Fibroblast of lung (primary cell): Measurements from ENCODE around the gene DDR2. TPM values are rescaled to one million over a fixed set of nuclear protein-coding genes. Genes with fewer than 3 reads are reported as not detected.

ENCODE experiments used
- DNase-seq, 2 donors: peaks; one replicate each; pipeline versions ENCODE4 v3.0.0 to v3.0.0-alpha.2; 2010; ENCODE audit warnings: low read depth in 2 of 2
- H2AFZ ChIP-seq: 2 replicates; pipeline ENCODE4 v1.5.1; 2012; ENCODE audit warnings: low read length, control low read depth, inconsistent platforms
- H3K27ac ChIP-seq: 2 replicates; pipeline ENCODE4 v1.5.1; 2011; ENCODE audit warnings: low read length, control low read depth; ENCODE audit not compliant: insufficient read depth
- H3K27me3 ChIP-seq: 2 replicates; pipeline ENCODE4 v1.5.1; 2011; ENCODE audit warnings: mild to moderate bottlenecking, low read length; ENCODE audit not compliant: control insufficient read depth, insufficient read depth
- H3K36me3 ChIP-seq: 2 replicates; pipeline ENCODE4 v1.5.1; 2011; ENCODE audit warnings: low read length; ENCODE audit not compliant: control insufficient read depth, insufficient read depth
- H3K4me1 ChIP-seq: 2 replicates; pipeline ENCODE4 v1.5.1; 2011; ENCODE audit warnings: low read length; ENCODE audit not compliant: control insufficient read depth, insufficient read depth; ENCODE audit errors: extremely low read depth
- H3K4me2 ChIP-seq: 2 replicates; pipeline ENCODE4 v1.5.1; 2011; ENCODE audit warnings: low read length, control low read depth; ENCODE audit not compliant: insufficient read depth; ENCODE audit errors: extremely low read depth
- H3K4me3 ChIP-seq, 4 experiments: fragments of 200-600 bp in 1 of 4; sonication (generic) in 1 of 4; replicated peaks in 1 of 4; 2 replicates each; pipeline ENCODE4 v1.5.1; 2011 to 2016; ENCODE audit warnings: low read length in 4 of 4, low read depth in 3 of 4, mild to moderate bottlenecking in 3 of 4, control low read depth in 2 of 4, inconsistent platforms in 1 of 4, mixed read lengths in 1 of 4; ENCODE audit not compliant: insufficient read depth in 1 of 4; ENCODE audit errors: control extremely low read depth in 1 of 4
- H3K79me2 ChIP-seq: 2 replicates; pipeline ENCODE4 v1.5.1; 2012; ENCODE audit warnings: mild to moderate bottlenecking, low read length, inconsistent platforms; ENCODE audit not compliant: control insufficient read depth, insufficient read depth
- H3K9ac ChIP-seq: 2 replicates; pipeline ENCODE4 v1.5.1; 2011; ENCODE audit warnings: mild to moderate bottlenecking, low read length, control low read depth; ENCODE audit not compliant: insufficient read depth
- H3K9me3 ChIP-seq: 2 replicates; pipeline ENCODE4 v1.5.1; 2012; ENCODE audit warnings: low read depth, low read length; ENCODE audit not compliant: control insufficient read depth, insufficient read depth
- H4K20me1 ChIP-seq: 2 replicates; pipeline ENCODE4 v1.5.1; 2011; ENCODE audit warnings: low read length; ENCODE audit not compliant: control insufficient read depth, insufficient read depth; ENCODE audit errors: extremely low read depth
- EZH2 ChIP-seq: IDR thresholded peaks from 2 replicates; pipeline ENCODE4 v1.5.1; 2012; ENCODE audit warnings: low read length, control low read depth, mild to moderate bottlenecking; ENCODE audit errors: missing control alignments
- polyA plus RNA-seq, 2 donors: library from polyadenylated mRNA; depleted of rRNA in 1 of 2; stranded (reverse) in 1 of 2; unstranded in 1 of 2; fragments of >200 nt; gene quantifications; 2 replicates each; pipeline ENCODE4 v1.2.1, GENCODE V29; 2011 to 2012; ENCODE audit warnings: missing spikeins in 1 of 2
- total RNA-seq: library from RNA; depleted of rRNA; stranded (reverse); fragments of >200 nt; gene quantifications from 2 replicates; pipeline ENCODE4 v1.2.1, GENCODE V29; 2014
- TF ChIP-seq, protein P1 (sequence below), 2 donors: IDR thresholded peaks in 1 of 2; conservative IDR thresholded peaks in 1 of 2; 1 replicate in 1 of 2; 2 replicates in 1 of 2; pipeline ENCODE4 v1.5.1; 2011 to 2012; ENCODE audit warnings: low read length in 2 of 2, control low read depth in 1 of 2, inconsistent platforms in 1 of 2, low read depth in 1 of 2, mild to moderate bottlenecking in 1 of 2

The DDR2 gene
- total and polyA plus RNA-seq, 2 donors (not counting 1 experiment from before 2014, with no cell fraction given) = 192 to 303 TPM

- Histone ChIP-seq H3K27me3 (no peaks in the 10 kb centered on the region), H3K4me3 (no peak overlapping the region), H3K36me3 (peaks cover 2% of the 10 kb centered on the region), H3K9me3 (no peaks in the 10 kb centered on the region), H3K79me2 (peaks cover 96% of the 10 kb centered on the region), H3K4me1 (peaks cover 51% of the 10 kb centered on the region), H3K9ac (no peak overlapping the region), H2AFZ (no peak overlapping the region), H3K27ac (peak overlapping the region; percentile 16), H4K20me1 (no peaks in the 10 kb centered on the region), H3K4me2 (peak overlapping the region; percentile 56)
- no peak for TF ChIP-seq EZH2
- TF ChIP-seq, protein P1, sequence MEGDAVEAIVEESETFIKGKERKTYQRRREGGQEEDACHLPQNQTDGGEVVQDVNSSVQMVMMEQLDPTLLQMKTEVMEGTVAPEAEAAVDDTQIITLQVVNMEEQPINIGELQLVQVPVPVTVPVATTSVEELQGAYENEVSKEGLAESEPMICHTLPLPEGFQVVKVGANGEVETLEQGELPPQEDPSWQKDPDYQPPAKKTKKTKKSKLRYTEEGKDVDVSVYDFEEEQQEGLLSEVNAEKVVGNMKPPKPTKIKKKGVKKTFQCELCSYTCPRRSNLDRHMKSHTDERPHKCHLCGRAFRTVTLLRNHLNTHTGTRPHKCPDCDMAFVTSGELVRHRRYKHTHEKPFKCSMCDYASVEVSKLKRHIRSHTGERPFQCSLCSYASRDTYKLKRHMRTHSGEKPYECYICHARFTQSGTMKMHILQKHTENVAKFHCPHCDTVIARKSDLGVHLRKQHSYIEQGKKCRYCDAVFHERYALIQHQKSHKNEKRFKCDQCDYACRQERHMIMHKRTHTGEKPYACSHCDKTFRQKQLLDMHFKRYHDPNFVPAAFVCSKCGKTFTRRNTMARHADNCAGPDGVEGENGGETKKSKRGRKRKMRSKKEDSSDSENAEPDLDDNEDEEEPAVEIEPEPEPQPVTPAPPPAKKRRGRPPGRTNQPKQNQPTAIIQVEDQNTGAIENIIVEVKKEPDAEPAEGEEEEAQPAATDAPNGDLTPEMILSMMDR (conservative IDR thresholded peaks at IDR 0.05 in 1 of 2, IDR thresholded peaks at IDR 0.05 in 1 of 2; ENCODE audit: low read depth in 1 of 2, low read length in 2 of 2) = no peak
- DNase-seq = no peak
These were observed 44.5 kb downstream of the DDR2 start for GRCh38 chr1:162676750-162677149.

- H3K4me2 ChIP-seq = peak overlapping the region; percentile 40
- no peak overlapping the region for H3K27ac ChIP-seq
- no peak for DNase-seq
- H3K36me3 ChIP-seq = peaks cover 2% of the 10 kb centered on the region
- peaks cover 44% of the 10 kb centered on the region for H3K4me1 ChIP-seq
- no peaks in the 10 kb centered on the region for H3K9me3 ChIP-seq
- no peaks in the 10 kb centered on the region for H3K27me3 ChIP-seq
- TF ChIP-seq, protein P1 (conservative IDR thresholded peaks at IDR 0.05 in 1 of 2, IDR thresholded peaks at IDR 0.05 in 1 of 2; ENCODE audit: low read depth in 1 of 2, low read length in 2 of 2) = no peak
- TF ChIP-seq EZH2 = no peak
- H3K79me2 ChIP-seq = peaks cover 95% of the 10 kb centered on the region
- no peak overlapping the region for H3K9ac ChIP-seq
- no peak overlapping the region for H3K4me3 ChIP-seq
- H2AFZ ChIP-seq = no peak overlapping the region
- no peaks in the 10 kb centered on the region for H4K20me1 ChIP-seq
These were observed 45.5 kb downstream of the DDR2 start for GRCh38 chr1:162677607-162678371.

DNA sequence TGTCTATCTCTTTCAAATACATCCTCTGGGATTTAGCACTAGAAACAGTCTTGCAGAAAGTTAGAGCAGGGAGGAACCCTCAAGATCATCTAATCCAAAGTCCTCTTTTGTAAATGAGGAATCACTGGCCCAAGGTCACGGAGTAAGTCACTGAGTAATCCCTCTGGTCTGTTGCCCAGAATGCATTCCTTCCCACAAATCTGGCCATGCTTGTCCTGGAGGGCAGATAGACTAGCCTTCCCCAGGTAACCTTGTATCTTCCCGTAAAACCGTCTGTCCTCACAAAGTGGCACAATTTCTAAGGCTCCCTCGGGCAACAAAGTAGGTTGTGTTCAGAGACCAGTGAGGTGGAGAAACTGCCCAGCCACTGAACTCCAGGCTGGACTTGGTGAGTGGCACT lies 46.2 kb downstream of the DDR2 start:
- peaks cover 2% of the 10 kb centered on the region for H3K36me3 ChIP-seq
- no peaks in the 10 kb centered on the region for H4K20me1 ChIP-seq
- no peak overlapping the region for H2AFZ ChIP-seq
- H3K9me3 ChIP-seq = no peaks in the 10 kb centered on the region
- no peak overlapping the region for H3K9ac ChIP-seq
- H3K27me3 ChIP-seq = no peaks in the 10 kb centered on the region
- H3K4me3 ChIP-seq = no peak overlapping the region
- H3K4me1 ChIP-seq = peaks cover 40% of the 10 kb centered on the region
- H3K27ac ChIP-seq = peak overlapping the region; percentile 30
- peak; percentile 75 to 91 for DNase-seq
- TF ChIP-seq, protein P1 (conservative IDR thresholded peaks at IDR 0.05 in 1 of 2, IDR thresholded peaks at IDR 0.05 in 1 of 2; ENCODE audit: low read depth in 1 of 2, low read length in 2 of 2) = no peak
- no peak for TF ChIP-seq EZH2
- peaks cover 91% of the 10 kb centered on the region for H3K79me2 ChIP-seq
- peak overlapping the region; percentile 40 for H3K4me2 ChIP-seq
